Lung (tissue), 12 donors: ENCODE results near the gene RAPSN. TPM values are rescaled to one million over a fixed set of nuclear protein-coding genes. Genes with fewer than 3 reads are reported as not detected.

Experiments used
- ATAC-seq: fragments of 200-7000 bp; cut with Tn5 transposase; one replicate; pipeline ENCODE4 v1.9.1; 2020; ENCODE audit warnings: moderate number of reproducible peaks; ENCODE audit not compliant: insufficient read depth, low FRiP score
- DNase-seq, 3 donors: peaks; one replicate each; pipeline ENCODE4 v3.0.0-alpha.2; 2013 to 2017
- H3K27ac ChIP-seq, 2 donors: one replicate each; pipeline ENCODE4 v1.5.1; 2013; ENCODE audit warnings: mild to moderate bottlenecking in 2 of 2, moderate library complexity in 2 of 2, control low read depth in 1 of 2, inconsistent platforms in 1 of 2, low read depth in 1 of 2, low read length in 1 of 2
- H3K27me3 ChIP-seq, 3 donors: one replicate each; pipeline ENCODE4 v1.5.1; 2013; ENCODE audit warnings: low read length in 2 of 3; ENCODE audit not compliant: control insufficient read depth in 3 of 3, insufficient read depth in 3 of 3
- H3K36me3 ChIP-seq, 4 donors: one replicate each; pipeline ENCODE4 v1.5.1; 2013; ENCODE audit warnings: low read length in 4 of 4, mild to moderate bottlenecking in 1 of 4, moderate library complexity in 1 of 4; ENCODE audit not compliant: control insufficient read depth in 4 of 4, insufficient read depth in 4 of 4
- H3K4me1 ChIP-seq, 5 donors: one replicate each; pipeline ENCODE4 v1.5.1; 2013; ENCODE audit warnings: low read length in 5 of 5, mild to moderate bottlenecking in 2 of 5, moderate library complexity in 1 of 5; ENCODE audit not compliant: control insufficient read depth in 5 of 5, insufficient read depth in 5 of 5
- H3K4me3 ChIP-seq: one replicate; pipeline ENCODE4 v1.5.1; 2013; ENCODE audit warnings: mild to moderate bottlenecking, control low read depth, moderate library complexity
- H3K9ac ChIP-seq, 2 donors: one replicate each; pipeline ENCODE4 v1.5.1; 2013; ENCODE audit warnings: low read length in 2 of 2, control low read depth in 1 of 2; ENCODE audit not compliant: insufficient read depth in 1 of 2
- H3K9me3 ChIP-seq, 4 donors: one replicate each; pipeline ENCODE4 v1.5.1; 2013; ENCODE audit warnings: low read length in 3 of 4, mild to moderate bottlenecking in 1 of 4, moderate library complexity in 1 of 4; ENCODE audit not compliant: control insufficient read depth in 4 of 4, insufficient read depth in 3 of 4
- CTCF ChIP-seq: IDR thresholded peaks from 2 replicates; pipeline ENCODE4 v1.5.1; 2012; ENCODE audit warnings: mild to moderate bottlenecking; ENCODE audit errors: control extremely low read depth, extremely low read depth
- WGBS, 2 donors: extraction: QIAGEN DNeasy Blood & Tissue Kit; methylation state at CpG; one replicate each; pipeline ENCODE4 v1.1.7; 2013; 5-methylcytosine and 5-hydroxymethylcytosine counted together
- polyA plus RNA-seq, 2 donors: library from polyadenylated mRNA; stranded (reverse); fragments of 200-250 nt; gene quantifications; one replicate each; pipeline ENCODE4 v1.2.1, GENCODE V29; 2013
- total RNA-seq, 2 donors: library from RNA; depleted of rRNA in 1 of 2; stranded (reverse); fragments of >200 nt in 1 of 2; gene quantifications; one replicate each; pipeline ENCODE4 v1.2.1, GENCODE V29; 2014 to 2021
- donor health status: control.
- donor health status: control.
- donor health status: Bipolar disorder and iron deficiency.
- donor health status: healthy.
- donor health status: DM: yes; HTN: yes; CAD: no.

The RAPSN gene
- total and polyA plus RNA-seq, 4 donors, result 0.38 to 1.5 (median 0.49) TPM; not detected in 1

- H3K9ac ChIP-seq, result no peak overlapping the region
- DNase-seq, result no peak
- H3K9me3 ChIP-seq, result no peaks in the 10 kb centered on the region
- peaks cover 0 to 17% (median 0%) of the 10 kb centered on the region in 5 donors for H3K4me1 ChIP-seq
- TF ChIP-seq CTCF, result no peak
- no peak overlapping the region for H3K4me3 ChIP-seq
- H3K27me3 ChIP-seq, result no peaks in the 10 kb centered on the region
- H3K36me3 ChIP-seq, result no peaks in the 10 kb centered on the region
- 39 to 62% methylated on average over 11 of the region's 11 CpGs for WGBS, 2 donors
- no peak for ATAC-seq
- H3K27ac ChIP-seq, result peak overlapping the region in 1 of 2 donors; percentile 73
Observed at GRCh38 chr11:47391077-47391583, 57.8 kb downstream of the RAPSN start.

DNA sequence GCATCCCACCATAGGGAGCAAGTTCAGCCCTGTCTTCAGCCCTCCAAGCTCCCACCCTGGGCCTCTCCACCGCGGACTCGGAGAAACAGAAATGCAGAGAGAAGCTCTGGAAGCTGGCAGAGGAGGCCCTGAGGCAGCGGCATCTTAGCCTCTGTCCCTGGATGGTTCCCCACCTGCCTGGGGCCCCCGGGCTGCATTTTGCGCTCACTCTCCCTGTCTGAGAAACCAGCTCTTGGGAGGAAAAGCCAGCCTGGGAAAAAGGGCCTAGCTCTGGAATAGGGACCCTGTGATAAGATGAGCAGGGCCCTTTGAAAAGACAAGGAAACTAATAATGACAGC lies 58.5 kb downstream of the RAPSN start:
- peak overlapping the region in 1 of 2 donors; percentile 73 for H3K27ac ChIP-seq
- no peak overlapping the region for H3K9ac ChIP-seq
- ATAC-seq (no peak), DNase-seq (no peak)
- peaks cover 0 to 15% (median 0%) of the 10 kb centered on the region in 5 donors for H3K4me1 ChIP-seq
- H3K9me3 ChIP-seq, result no peaks in the 10 kb centered on the region
- no peaks in the 10 kb centered on the region for H3K27me3 ChIP-seq
- no peak for TF ChIP-seq CTCF
- H3K36me3 ChIP-seq, result no peaks in the 10 kb centered on the region
- H3K4me3 ChIP-seq, result no peak overlapping the region
- WGBS, 2 donors, result 94 to 95% methylated on average over 6 of the region's 6 CpGs

- DNase-seq, result no peak
- Histone ChIP-seq H3K9me3 (no peaks in the 10 kb centered on the region), H3K9ac (no peak overlapping the region), H3K27ac (peak overlapping the region in 1 of 2 donors; percentile 73), H3K36me3 (no peaks in the 10 kb centered on the region), H3K4me3 (no peak overlapping the region), H3K27me3 (no peaks in the 10 kb centered on the region), H3K4me1 (peaks cover 0 to 15% (median 0%) of the 10 kb centered on the region in 5 donors)
- 59 to 72% methylated on average over 17 of the region's 17 CpGs for WGBS, 2 donors
- no peak for TF ChIP-seq CTCF
- ATAC-seq, result no peak
Observed at GRCh38 chr11:47389577-47390421, 59.1 kb downstream of the RAPSN start.
